NCI-H2081 (cell line): ENCODE data around the gene DYNC1H1.

Experiments
- DNase-seq, 2 experiments: peaks; one replicate each; lab custom pipeline; 2025; lab: John Stamatoyannopoulos, UW

Gene DYNC1H1

DNA sequence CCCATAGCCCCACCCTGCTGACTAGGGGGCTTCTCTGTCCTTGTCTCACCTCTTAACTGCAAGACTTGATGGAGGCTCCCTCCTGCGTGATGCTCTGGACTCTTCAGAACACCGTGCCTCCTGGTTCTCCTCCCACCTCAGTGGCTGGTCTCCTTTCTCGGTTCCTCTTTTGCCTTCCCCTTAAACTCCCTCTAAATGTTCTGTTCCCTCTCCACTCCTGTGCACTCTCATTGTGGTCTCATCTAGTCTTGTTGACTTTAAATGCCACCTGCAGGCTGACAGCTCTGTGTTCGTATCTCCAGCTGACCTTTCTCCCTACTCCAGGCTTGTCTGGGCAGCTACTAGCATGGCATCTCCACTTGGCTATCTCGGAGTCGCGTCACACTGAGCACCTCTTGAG lies 28.3 kb downstream of the DYNC1H1 start:
- no peak for DNase-seq

GRCh38 chr14:101997429-101998336 lies 33.3 kb downstream of the DYNC1H1 start:
- no peak for DNase-seq

- peak; percentile 24 to 33 for DNase-seq
These were observed 36.5 kb downstream of the DYNC1H1 start for GRCh38 chr14:102000902-102001301.

DNA sequence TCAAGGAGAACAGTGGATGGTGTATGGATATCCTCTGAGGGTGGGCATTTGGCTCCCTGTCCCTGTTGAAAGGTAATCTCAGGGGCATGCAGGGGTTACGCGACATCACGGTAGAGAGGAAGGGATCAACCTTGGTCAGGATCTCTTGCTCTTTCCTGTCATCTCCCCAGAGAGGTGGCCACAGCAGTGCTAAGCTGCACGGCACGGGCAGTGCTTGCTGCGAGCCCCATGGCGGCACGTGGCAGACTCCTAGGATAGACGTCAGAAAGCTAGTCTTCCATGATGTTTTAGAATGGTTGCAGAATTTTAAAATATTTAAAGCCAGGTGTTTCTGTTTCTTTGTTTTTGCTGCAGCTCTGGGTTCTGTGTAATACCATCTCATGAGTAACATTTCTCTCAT lies 41.0 kb downstream of the DYNC1H1 start:
- no peak for DNase-seq

GRCh38 chr14:102007916-102008418 lies 43.6 kb downstream of the DYNC1H1 start:
- peak; percentile 14 to 63 for DNase-seq

- no peak for DNase-seq
These were observed 44.5 kb downstream of the DYNC1H1 start for GRCh38 chr14:102008891-102009290.

DNA sequence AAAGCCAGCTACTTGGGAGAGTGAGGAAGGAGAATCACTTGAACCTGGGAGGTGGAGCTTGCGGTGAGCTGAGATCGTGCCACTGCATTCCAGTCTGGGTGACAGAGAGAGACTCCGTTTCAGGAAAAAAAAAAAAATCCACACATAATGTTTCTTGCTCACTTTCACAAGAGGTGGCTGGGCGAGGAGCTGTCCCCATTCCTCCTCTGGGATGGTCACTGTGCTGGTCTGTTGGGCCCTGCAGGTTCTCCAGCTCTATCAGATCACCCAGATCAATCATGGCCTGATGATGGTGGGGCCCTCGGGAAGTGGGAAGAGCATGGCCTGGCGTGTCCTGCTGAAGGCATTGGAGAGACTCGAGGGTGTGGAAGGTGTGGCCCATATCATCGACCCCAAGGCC lies 47.3 kb downstream of the DYNC1H1 start:
- DNase-seq = no peak

DNA sequence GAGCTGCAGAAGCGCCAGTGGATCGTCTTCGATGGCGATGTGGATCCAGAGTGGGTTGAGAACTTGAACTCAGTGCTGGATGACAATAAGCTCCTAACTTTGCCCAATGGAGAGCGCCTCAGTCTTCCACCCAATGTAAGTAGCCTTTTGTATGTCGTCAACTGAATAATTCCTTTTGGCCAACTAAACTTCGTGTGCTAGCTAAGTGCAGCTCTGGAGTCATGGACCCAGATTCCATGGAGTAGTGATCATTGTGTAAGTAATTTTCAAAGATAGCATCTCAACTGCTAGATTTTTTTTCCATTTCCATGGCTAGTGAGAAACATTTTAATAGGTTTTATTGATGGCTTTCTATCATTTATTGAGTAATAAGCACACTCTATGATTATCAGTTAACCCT lies 48.0 kb downstream of the DYNC1H1 start:
- no peak for DNase-seq

- DNase-seq = no peak
These were observed 49.4 kb downstream of the DYNC1H1 start for GRCh38 chr14:102013669-102014200.

- no peak for DNase-seq
These were observed 50.8 kb downstream of the DYNC1H1 start for GRCh38 chr14:102015045-102015685.

DNA sequence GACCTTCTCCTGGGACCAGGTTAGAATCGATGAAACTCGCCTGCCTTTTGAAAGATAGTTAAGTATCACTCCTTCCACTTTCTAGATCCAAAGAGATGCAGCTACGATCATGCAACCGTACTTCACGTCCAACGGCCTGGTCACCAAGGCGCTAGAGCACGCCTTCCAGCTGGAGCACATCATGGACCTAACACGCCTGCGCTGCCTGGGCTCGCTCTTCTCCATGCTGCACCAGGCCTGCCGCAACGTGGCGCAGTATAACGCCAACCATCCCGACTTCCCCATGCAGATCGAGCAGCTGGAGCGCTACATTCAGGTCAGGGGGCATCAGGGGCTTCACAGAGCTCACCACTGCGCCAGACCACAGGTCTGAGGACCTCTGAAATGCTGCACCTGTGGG lies 51.4 kb downstream of the DYNC1H1 start:
- no peak for DNase-seq

DNA sequence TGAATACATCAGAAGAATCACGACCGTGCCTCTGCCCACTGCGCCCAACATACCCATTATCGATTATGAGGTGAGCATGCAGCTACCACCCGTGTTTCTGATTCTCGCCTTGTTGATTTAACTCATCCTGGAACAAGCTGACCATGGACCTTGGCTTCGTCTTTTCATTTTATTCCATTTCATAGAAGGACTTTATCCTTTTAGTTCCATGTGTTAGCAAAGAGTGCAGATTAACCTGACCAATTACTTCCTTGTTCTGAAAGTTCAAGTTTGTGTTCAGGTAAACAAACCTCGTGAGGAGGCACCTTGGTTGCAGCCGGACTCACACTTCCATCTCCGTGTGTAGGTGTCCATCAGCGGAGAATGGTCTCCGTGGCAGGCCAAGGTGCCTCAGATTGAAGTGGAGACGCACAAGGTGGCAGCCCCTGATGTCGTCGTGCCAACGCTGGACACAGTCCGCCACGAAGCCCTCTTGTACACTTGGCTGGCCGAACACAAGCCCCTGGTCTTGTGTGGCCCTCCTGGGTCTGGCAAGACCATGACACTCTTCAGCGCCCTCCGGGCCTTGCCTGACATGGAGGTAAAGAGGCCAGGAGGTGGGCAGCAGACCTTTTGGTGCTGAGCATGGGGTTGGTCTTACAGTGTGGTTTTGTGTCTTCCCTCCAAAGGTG lies 52.2 kb downstream of the DYNC1H1 start:
- no peak for DNase-seq

DNA sequence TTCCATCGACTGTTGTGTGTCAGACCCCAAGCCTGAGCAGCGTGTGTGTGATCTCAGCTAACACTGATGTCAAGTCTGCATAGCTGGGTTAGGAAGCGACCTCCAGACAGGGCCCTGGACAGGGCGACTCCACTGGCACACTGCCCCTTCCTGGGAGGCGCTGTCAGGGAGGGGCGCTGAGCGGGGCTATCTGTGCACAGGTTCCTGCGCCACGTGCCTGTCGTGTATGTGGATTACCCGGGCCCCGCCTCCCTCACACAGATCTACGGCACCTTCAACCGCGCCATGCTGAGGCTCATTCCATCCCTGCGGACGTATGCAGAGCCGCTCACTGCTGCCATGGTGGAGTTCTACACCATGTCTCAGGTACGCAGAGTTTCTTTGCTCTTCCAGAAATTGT lies 53.9 kb downstream of the DYNC1H1 start:
- DNase-seq = no peak

DNA sequence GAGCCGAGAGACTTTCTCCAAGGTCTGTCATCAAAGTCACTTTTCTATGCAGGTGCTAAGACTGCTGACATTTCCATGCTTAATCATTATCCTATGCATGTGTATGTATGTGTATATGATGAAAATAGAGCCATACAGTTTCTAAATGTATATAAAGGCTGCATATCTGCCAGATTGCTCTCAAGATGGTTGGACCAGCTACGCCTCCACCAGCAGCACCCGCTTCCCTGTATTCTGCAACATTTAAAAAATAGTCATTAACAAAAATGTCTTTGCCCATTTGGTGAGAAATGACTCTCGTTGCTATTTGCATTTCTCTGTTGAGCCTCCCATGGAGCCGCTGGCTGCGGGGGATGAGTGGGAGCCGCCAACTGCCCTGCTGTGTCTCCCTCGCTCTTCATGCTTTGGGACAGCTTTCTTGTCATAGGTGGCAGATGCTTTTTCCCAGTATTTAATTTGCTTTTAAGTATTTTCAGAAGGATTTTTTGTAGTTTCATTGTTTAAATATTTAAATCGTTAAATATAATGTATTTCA lies 54.7 kb downstream of the DYNC1H1 start:
- no peak for DNase-seq

DNA sequence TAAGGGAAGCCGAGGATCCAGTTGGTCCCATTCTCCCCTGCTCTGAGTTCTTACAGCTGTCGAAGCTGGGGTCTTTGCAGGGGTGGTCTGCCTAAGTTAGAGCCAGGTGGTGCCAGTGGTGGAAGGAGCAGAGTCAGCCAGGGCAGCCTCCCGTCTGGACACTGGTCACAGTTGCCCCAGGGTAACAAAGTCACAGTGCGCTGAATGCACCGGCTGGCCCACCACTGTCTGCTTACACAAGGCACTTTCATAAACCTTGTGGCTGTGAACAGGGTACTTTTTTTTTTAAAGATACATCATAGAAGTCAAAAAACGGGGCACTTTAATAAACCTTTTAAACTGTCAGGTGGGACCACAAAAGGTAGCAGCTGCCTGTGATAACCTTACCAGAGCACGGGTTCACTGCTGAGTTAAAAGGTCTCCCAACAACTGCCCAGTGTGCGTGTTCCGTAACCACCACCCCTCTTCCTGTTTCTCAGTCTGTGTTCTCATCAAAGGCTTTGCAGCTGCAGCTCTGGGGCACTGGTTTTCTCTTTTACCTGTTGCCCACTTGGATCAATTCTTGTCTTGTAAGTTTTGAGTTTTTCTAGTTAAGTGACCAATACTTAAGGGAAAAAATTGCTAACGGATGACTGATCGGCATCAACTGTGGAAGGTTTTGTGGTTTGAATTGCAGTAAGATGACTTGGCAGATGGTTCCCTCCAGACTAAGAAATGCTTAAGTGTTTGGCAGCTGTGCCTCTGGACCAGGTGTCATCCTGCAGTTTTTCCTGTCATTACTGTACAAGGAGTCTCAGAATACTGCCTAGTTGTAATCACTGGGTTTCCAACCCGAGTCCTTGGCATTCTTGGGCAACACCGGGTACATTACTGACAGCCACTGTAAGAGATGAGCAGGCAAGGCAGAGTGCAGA lies 55.9 kb downstream of the DYNC1H1 start:
- no peak for DNase-seq

DNA sequence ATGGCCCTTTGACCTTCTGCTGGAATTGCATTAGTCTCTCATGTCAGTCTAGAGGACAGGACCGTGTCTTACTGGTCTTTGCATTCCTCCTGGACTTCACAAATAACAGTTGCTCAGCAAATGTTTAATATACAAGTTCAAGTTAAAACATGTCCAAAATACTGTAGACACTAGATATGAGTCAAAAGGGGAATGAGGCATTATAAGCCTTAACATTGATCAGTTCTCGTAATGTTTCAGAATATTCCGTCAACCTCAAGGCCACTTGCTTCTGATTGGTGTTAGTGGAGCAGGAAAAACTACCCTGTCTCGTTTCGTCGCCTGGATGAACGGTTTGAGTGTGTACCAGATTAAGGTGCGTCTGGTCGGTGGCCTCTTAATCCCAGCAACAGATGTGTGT lies 62.6 kb downstream of the DYNC1H1 start:
- no peak for DNase-seq

DNA sequence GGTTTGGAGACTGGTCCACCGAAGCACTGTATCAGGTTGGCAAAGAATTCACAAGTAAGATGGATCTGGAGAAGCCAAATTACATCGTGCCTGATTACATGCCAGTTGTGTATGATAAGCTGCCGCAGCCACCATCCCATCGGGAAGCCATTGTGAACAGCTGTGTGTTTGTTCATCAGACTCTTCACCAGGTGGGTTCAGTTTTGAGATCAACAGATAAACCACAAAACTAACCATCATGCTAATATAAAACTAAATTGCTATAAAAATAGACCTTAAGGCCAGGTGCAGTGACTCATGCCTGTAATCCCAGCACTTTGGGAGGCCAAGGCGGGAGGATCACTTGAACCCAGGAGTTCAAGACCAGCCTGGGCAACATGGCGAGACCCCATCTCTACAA lies 63.6 kb downstream of the DYNC1H1 start:
- no peak for DNase-seq

DNA sequence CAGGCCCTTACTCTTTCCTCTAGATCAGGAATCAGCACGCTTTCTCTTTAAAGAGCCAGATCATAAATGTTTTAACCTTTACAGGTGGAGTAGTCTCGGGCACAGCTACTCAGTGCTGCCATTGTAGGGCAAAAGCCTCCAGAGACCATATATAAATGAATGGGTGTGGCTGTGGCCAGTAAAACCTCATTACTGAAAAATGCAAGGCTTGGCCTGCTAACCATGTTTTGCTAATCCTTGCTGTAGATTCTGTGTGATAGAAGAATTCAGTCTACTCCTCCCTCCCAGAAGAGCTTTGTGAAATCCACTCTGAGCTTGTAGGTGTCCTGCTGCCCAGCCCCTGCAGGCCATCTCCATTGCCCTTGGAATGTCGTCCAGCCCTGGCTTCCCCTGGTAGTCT lies 64.4 kb downstream of the DYNC1H1 start:
- DNase-seq = no peak

GRCh38 chr14:102029956-102030355 lies 65.6 kb downstream of the DYNC1H1 start:
- DNase-seq = no peak

DNA sequence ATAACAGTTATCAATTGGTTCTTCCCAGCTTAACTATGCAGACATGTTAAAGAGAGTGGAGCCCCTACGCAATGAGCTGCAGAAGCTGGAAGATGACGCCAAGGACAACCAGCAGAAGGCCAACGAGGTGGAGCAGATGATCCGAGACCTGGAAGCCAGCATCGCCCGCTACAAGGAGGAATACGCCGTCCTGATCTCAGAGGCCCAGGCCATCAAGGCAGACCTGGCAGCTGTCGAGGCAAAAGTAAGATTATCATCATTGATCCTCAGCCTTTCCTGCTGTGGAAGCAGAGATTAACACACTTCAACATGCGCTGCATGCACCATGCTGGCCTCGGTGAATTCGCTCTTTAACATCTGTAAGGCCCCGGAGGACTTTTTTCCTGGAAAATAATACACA lies 68.9 kb downstream of the DYNC1H1 start:
- DNase-seq = no peak

DNA sequence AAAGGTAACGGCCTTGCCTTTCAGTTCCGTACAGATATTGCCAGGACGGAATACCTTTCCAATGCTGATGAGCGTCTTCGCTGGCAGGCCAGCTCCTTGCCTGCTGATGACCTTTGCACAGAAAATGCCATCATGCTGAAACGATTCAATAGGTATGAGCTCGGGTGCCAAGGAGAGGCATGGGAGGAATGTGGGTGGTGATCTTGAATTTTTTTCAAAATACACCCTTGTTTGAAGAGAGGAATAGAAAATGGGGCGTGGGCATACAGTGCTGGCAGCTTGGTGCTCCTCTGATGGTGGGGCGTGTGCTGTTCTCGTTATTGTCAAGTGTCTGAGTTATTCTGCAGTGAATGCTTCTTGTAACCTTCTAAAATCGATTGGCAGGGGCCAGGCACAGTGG lies 69.9 kb downstream of the DYNC1H1 start:
- no peak for DNase-seq
